K562 (cell line): ENCODE results near the gene SON. TPM values are rescaled to one million over a fixed set of nuclear protein-coding genes. Genes with fewer than 3 reads are reported as not detected.

Experiments used
- FOXM1 ChIP-seq, 2 experiments: fragments of 450-650 bp in 1 of 2; sonication (generic) in 1 of 2; formaldehyde crosslinking in 1 of 2; IDR thresholded peaks; 2 replicates each; pipeline versions ENCODE4 v1.6.1 to v1.9.0; 2017 to 2022; ENCODE audit warnings: low read depth in 2 of 2, mild to moderate bottlenecking in 2 of 2, missing genetic modification reagents in 1 of 2, moderate library complexity in 1 of 2
- HDAC2 ChIP-seq: fragments of 450-650 bp; IDR thresholded peaks from 2 replicates; pipeline ENCODE4 v1.6.1; 2016; ENCODE audit warnings: mild to moderate bottlenecking
- KHSRP ChIP-seq: fragments of 450-650 bp; IDR thresholded peaks from 2 replicates; pipeline ENCODE4 v1.6.1; 2017
- LCOR ChIP-seq: sonication (generic); formaldehyde crosslinking; IDR thresholded peaks from 2 replicates; pipeline ENCODE4 v1.8.0; 2022; ENCODE audit warnings: mild to moderate bottlenecking, missing genetic modification reagents
- MCM5 ChIP-seq: fragments of 450-650 bp; IDR thresholded peaks from 2 replicates; pipeline ENCODE4 v1.6.1; 2016; ENCODE audit warnings: low read depth
- PHB2 ChIP-seq: fragments of 450-650 bp; IDR thresholded peaks from 2 replicates; pipeline ENCODE4 v1.6.1; 2017; ENCODE audit warnings: low read depth
- PTBP1 ChIP-seq: fragments of 200-400 bp; formaldehyde crosslinking; IDR thresholded peaks from 2 replicates; pipeline ENCODE4 v1.6.1; 2017; ENCODE audit warnings: low read depth, low read length
- SMARCE1 ChIP-seq: fragments of 450-650 bp; IDR thresholded peaks from 2 replicates; pipeline ENCODE4 v1.7.1; 2016; ENCODE audit warnings: mild to moderate bottlenecking
- SRSF9 ChIP-seq: fragments of 200-400 bp; formaldehyde crosslinking; IDR thresholded peaks from 2 replicates; pipeline ENCODE4 v1.6.1; 2017; ENCODE audit warnings: low read depth, low read length, borderline replicate concordance
- YY1 ChIP-seq, 3 experiments: IDR thresholded peaks; 2 replicates each; pipeline ENCODE4 v1.6.1; 2011; ENCODE audit warnings: low read length in 2 of 3, mild to moderate bottlenecking in 2 of 3, moderate library complexity in 2 of 3, borderline replicate concordance in 1 of 3, control low read depth in 1 of 3, low read depth in 1 of 3; ENCODE audit not compliant: insufficient read depth in 3 of 3, insufficient replicate concordance in 2 of 3, control insufficient read depth in 1 of 3, insufficient read length in 1 of 3; ENCODE audit errors: extremely low read depth in 1 of 3
- ZNF311 ChIP-seq: fragments of 250-450 bp; sonication (Bioruptor Pico); IDR thresholded peaks from 2 replicates; pipeline ENCODE4 v1.4.0; 2020; ENCODE audit warnings: mild to moderate bottlenecking, moderate library complexity
- ZNF79 ChIP-seq: fragments of 250-450 bp; sonication (Bioruptor Pico); IDR thresholded peaks from 2 replicates; pipeline ENCODE4 v1.4.0; 2020; ENCODE audit warnings: low read depth, mild to moderate bottlenecking, moderate library complexity
- polyA plus RNA-seq, 8 experiments: library from polyadenylated mRNA; depleted of rRNA in 4 of 8; stranded (reverse) in 5 of 8; unstranded in 3 of 8; fragments of >200 nt; fragmentation: Nextera tagmentation in 2 of 8; fragmentation: Illumina TruSeq in 1 of 8; extraction: Ambion mirVana in 2 of 8; extraction: Trizol in 1 of 8; gene quantifications; 2 replicates each; pipeline versions ENCODE4 v1.2.1 to v1.2.3, GENCODE V29; 2011 to 2014; ENCODE audit warnings: inconsistent platforms in 1 of 8, missing spikeins in 1 of 8
- total RNA-seq, 7 experiments: library from RNA; depleted of rRNA in 6 of 7; stranded (reverse); fragments of >200 nt in 6 of 7; fragmentation: Illumina TruSeq in 2 of 7; extraction: Trizol in 2 of 7; gene quantifications; 2 replicates each; pipeline versions ENCODE4 v1.2.1 to v1.2.3, GENCODE V29; 2011 to 2021; ENCODE audit warnings: low replicate concordance in 1 of 7
- TF ChIP-seq, protein P1 (sequence below): sonication (generic); formaldehyde crosslinking; IDR thresholded peaks from 2 replicates; pipeline ENCODE4 v1.8.1; 2023; ENCODE audit warnings: missing genetic modification reagents, mild to moderate bottlenecking, borderline replicate concordance
- TF ChIP-seq, protein P2 (sequence below), 2 experiments: IDR thresholded peaks; 2 replicates each; pipeline ENCODE4 v1.6.1; 2012; ENCODE audit warnings: improper control_type of control experiment in 2 of 2, low read depth in 2 of 2, low read length in 2 of 2, borderline replicate concordance in 1 of 2
- TF ChIP-seq, protein P3 (sequence below): sonication (generic); formaldehyde crosslinking; IDR thresholded peaks from 2 replicates; pipeline ENCODE4 v1.8.0; 2022; ENCODE audit warnings: mild to moderate bottlenecking, low read depth, missing genetic modification reagents
- TF ChIP-seq, protein P4 (sequence below): sonication (generic); formaldehyde crosslinking; IDR thresholded peaks from 2 replicates; pipeline ENCODE4 v1.8.1; 2022; ENCODE audit warnings: missing genetic modification reagents
- TF ChIP-seq, protein P5 (sequence below): fragments of 450-650 bp; IDR thresholded peaks from 2 replicates; pipeline ENCODE4 v1.6.1; 2016; ENCODE audit warnings: antibody characterized with exemption

Gene SON
- total and polyA plus RNA-seq, 9 of the 15 experiments (the other 6 are each of a cell fraction or from before 2014, with no cell fraction given): 105 to 742 (median 187) TPM

DNA sequence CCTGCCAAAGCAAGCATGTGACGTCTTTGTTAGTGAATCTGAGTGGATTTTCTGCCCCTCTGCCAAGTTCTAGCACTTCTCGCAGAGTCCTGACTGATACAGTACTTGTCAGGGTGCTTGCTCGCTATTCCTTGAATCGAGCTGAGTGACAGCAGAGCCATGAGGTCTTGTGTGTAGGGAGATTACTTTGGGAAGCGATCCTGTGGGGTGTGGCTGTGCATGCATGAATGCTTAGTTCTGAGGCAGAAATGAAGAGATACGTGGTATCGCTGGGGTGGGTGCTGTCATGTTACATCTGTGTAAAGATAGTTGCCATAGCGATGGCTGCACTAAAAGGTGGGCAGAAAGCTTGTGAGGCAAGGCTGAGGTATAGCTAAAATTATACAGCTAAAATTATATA lies 32.0 kb upstream of the SON start (continued):
- TF ChIP-seq YY1 (IDR thresholded peaks at IDR 0.05; ENCODE audit: borderline replicate concordance in 1 of 3, control insufficient read depth in 1 of 3, extremely low read depth in 1 of 3, insufficient read depth in 3 of 3, insufficient read length in 1 of 3, insufficient replicate concordance in 2 of 3, low read depth in 1 of 3, low read length in 2 of 3) (no peak), HDAC2 (peak; percentile 44; the same call in 1 of the 2 replicates), ZNF311 (no peak), PHB2 (no peak), PTBP1 (no peak), SRSF9 (no peak), SMARCE1 (no peak), KHSRP (no peak), ZNF79 (CRISPR knock-in tag) (no peak), LCOR (CRISPR knock-in tag) (no peak; the same call in 1 of the 2 replicates), MCM5 (no peak), FOXM1 (IDR thresholded peaks at IDR 0.05; ENCODE audit: low read depth) (no peak), FOXM1 (CRISPR knock-in tag; IDR thresholded peaks at IDR 0.05; ENCODE audit: low read depth) (no peak)
- TF ChIP-seq, protein P1, sequence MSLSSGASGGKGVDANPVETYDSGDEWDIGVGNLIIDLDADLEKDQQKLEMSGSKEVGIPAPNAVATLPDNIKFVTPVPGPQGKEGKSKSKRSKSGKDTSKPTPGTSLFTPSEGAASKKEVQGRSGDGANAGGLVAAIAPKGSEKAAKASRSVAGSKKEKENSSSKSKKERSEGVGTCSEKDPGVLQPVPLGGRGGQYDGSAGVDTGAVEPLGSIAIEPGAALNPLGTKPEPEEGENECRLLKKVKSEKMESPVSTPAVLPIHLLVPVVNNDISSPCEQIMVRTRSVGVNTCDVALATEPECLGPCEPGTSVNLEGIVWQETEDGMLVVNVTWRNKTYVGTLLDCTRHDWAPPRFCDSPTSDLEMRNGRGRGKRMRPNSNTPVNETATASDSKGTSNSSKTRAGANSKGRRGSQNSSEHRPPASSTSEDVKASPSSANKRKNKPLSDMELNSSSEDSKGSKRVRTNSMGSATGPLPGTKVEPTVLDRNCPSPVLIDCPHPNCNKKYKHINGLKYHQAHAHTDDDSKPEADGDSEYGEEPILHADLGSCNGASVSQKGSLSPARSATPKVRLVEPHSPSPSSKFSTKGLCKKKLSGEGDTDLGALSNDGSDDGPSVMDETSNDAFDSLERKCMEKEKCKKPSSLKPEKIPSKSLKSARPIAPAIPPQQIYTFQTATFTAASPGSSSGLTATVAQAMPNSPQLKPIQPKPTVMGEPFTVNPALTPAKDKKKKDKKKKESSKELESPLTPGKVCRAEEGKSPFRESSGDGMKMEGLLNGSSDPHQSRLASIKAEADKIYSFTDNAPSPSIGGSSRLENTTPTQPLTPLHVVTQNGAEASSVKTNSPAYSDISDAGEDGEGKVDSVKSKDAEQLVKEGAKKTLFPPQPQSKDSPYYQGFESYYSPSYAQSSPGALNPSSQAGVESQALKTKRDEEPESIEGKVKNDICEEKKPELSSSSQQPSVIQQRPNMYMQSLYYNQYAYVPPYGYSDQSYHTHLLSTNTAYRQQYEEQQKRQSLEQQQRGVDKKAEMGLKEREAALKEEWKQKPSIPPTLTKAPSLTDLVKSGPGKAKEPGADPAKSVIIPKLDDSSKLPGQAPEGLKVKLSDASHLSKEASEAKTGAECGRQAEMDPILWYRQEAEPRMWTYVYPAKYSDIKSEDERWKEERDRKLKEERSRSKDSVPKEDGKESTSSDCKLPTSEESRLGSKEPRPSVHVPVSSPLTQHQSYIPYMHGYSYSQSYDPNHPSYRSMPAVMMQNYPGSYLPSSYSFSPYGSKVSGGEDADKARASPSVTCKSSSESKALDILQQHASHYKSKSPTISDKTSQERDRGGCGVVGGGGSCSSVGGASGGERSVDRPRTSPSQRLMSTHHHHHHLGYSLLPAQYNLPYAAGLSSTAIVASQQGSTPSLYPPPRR (CRISPR knock-in tag): no peak
- TF ChIP-seq, protein P2, sequence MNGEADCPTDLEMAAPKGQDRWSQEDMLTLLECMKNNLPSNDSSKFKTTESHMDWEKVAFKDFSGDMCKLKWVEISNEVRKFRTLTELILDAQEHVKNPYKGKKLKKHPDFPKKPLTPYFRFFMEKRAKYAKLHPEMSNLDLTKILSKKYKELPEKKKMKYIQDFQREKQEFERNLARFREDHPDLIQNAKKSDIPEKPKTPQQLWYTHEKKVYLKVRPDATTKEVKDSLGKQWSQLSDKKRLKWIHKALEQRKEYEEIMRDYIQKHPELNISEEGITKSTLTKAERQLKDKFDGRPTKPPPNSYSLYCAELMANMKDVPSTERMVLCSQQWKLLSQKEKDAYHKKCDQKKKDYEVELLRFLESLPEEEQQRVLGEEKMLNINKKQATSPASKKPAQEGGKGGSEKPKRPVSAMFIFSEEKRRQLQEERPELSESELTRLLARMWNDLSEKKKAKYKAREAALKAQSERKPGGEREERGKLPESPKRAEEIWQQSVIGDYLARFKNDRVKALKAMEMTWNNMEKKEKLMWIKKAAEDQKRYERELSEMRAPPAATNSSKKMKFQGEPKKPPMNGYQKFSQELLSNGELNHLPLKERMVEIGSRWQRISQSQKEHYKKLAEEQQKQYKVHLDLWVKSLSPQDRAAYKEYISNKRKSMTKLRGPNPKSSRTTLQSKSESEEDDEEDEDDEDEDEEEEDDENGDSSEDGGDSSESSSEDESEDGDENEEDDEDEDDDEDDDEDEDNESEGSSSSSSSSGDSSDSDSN (IDR thresholded peaks at IDR 0.05; ENCODE audit: borderline replicate concordance in 1 of 2, low read depth in 2 of 2, low read length in 2 of 2): no peak
- TF ChIP-seq, protein P3, sequence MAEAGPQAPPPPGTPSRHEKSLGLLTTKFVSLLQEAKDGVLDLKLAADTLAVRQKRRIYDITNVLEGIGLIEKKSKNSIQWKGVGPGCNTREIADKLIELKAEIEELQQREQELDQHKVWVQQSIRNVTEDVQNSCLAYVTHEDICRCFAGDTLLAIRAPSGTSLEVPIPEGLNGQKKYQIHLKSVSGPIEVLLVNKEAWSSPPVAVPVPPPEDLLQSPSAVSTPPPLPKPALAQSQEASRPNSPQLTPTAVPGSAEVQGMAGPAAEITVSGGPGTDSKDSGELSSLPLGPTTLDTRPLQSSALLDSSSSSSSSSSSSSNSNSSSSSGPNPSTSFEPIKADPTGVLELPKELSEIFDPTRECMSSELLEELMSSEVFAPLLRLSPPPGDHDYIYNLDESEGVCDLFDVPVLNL (CRISPR knock-in tag): no peak
- TF ChIP-seq, protein P4, sequence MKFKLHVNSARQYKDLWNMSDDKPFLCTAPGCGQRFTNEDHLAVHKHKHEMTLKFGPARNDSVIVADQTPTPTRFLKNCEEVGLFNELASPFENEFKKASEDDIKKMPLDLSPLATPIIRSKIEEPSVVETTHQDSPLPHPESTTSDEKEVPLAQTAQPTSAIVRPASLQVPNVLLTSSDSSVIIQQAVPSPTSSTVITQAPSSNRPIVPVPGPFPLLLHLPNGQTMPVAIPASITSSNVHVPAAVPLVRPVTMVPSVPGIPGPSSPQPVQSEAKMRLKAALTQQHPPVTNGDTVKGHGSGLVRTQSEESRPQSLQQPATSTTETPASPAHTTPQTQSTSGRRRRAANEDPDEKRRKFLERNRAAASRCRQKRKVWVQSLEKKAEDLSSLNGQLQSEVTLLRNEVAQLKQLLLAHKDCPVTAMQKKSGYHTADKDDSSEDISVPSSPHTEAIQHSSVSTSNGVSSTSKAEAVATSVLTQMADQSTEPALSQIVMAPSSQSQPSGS (CRISPR knock-in tag): no peak
- TF ChIP-seq, protein P5, sequence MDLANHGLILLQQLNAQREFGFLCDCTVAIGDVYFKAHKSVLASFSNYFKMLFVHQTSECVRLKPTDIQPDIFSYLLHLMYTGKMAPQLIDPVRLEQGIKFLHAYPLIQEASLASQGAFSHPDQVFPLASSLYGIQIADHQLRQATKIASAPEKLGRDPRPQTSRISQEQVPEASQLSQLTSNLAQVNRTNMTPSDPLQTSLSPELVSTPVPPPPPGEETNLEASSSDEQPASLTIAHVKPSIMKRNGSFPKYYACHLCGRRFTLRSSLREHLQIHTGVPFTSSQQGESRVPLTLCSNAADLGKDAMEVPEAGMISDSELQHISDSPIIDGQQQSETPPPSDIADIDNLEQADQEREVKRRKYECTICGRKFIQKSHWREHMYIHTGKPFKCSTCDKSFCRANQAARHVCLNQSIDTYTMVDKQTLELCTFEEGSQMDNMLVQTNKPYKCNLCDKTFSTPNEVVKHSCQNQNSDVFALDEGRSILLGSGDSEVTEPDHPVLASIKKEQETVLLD: no peak
